NCI-H2196 treated with DMSO at 0.1 percent for 48 hours (cell line): ENCODE results near the gene RETREG2.

ENCODE experiments used
- DNase-seq: peaks from one replicate; lab custom pipeline; 2025; ENCODE audit not compliant: unreplicated experiment; lab: John Stamatoyannopoulos, UW

The RETREG2 gene

GRCh38 chr2:219214786-219215185, 36.7 kb downstream of the RETREG2 start:
- no peak for DNase-seq

GRCh38 chr2:219215871-219216534, 37.9 kb downstream of the RETREG2 start:
- no peak for DNase-seq

- DNase-seq: no peak
Measured at GRCh38 chr2:219216535-219216915, 38.5 kb downstream of the RETREG2 start.

GRCh38 chr2:219218217-219218731, 40.2 kb downstream of the RETREG2 start:
- DNase-seq: peak; percentile 77

GRCh38 chr2:219218732-219219701, 40.9 kb downstream of the RETREG2 start, which contains the start of gene ABCB6:
Gene ABCB6, minus strand, starts transcription at chr2:219218958. Its CDS starts 285 bp downstream, at chr2:219218673.
- peak; percentile 89 for DNase-seq

- no peak for DNase-seq
Measured at GRCh38 chr2:219219784-219220532, 41.9 kb downstream of the RETREG2 start.

GRCh38 chr2:219220652-219221402, 42.8 kb downstream of the RETREG2 start:
- DNase-seq: no peak

- no peak for DNase-seq
Measured at GRCh38 chr2:219221957-219222518, 44.0 kb downstream of the RETREG2 start.

- DNase-seq: no peak
Measured at GRCh38 chr2:219223831-219224610, 45.9 kb downstream of the RETREG2 start.

- no peak for DNase-seq
Measured at GRCh38 chr2:219225350-219225749, 47.3 kb downstream of the RETREG2 start.

GRCh38 chr2:219228041-219228910, 50.2 kb downstream of the RETREG2 start:
- no peak for DNase-seq

- DNase-seq: no peak
Measured at GRCh38 chr2:219228911-219229304, 50.8 kb downstream of the RETREG2 start.

- peak; percentile 98 for DNase-seq
Measured at GRCh38 chr2:219229305-219230058, 51.4 kb downstream of the RETREG2 start, which contains the start of the genes ANKZF1 and ATG9A. Gene ANKZF1, plus strand, starts transcription at chr2:219229806. Its CDS starts 452 bp downstream, at chr2:219230258. Gene ATG9A, minus strand, starts transcription at chr2:219229636. Its CDS starts 1,612 bp downstream, at chr2:219228024.

- no peak for DNase-seq
Measured at GRCh38 chr2:219230059-219230540, 52.0 kb downstream of the RETREG2 start.

- DNase-seq: no peak
Measured at GRCh38 chr2:219234331-219234730, 56.3 kb downstream of the RETREG2 start.
